Activated CD8-positive, alpha-beta memory T cell treated with anti-CD3 and anti-CD28 coated beads, Interleukin-2, amount 10 ng/mL, durations not matched to agents 7 days and 5 days (primary cell): ENCODE results near the gene PRDM1. TPM values are rescaled to one million over a fixed set of nuclear protein-coding genes. Genes with fewer than 3 reads are reported as not detected.

Experiments used
- ATAC-seq: fragments of 150-1000 bp; cut with Tn5 transposase; one replicate; pipeline ENCODE4 v1.10.0; 2021; ENCODE audit warnings: moderate library complexity
- CTCF ChIA-PET: fragments of 350-600 bp; sonication (Branson Sonifier 250); formaldehyde crosslinking; loops from one replicate; lab custom pipeline; 2021; ENCODE audit warnings: antibody characterized with exemption; lab: Charles Lee
- DNase-seq: peaks from one replicate; pipeline ENCODE4 v3.0.0-alpha.2; 2020
- H3K27ac Mint-ChIP-seq: one replicate; pipeline ENCODE4 v1.8.0; 2021; ENCODE audit warnings: mild to moderate bottlenecking, mixed read lengths
- H3K27me3 Mint-ChIP-seq: one replicate; pipeline ENCODE4 v1.8.0; 2021; ENCODE audit warnings: mixed read lengths
- H3K36me3 Mint-ChIP-seq: one replicate; pipeline ENCODE4 v1.8.0; 2021; ENCODE audit warnings: mild to moderate bottlenecking, mixed read lengths
- H3K4me1 Mint-ChIP-seq: one replicate; pipeline ENCODE4 v1.8.0; 2021; ENCODE audit warnings: mixed read lengths
- H3K4me3 Mint-ChIP-seq: one replicate; pipeline ENCODE4 v1.8.0; 2021; ENCODE audit warnings: mild to moderate bottlenecking, moderate library complexity, mixed read lengths
- H3K9me3 Mint-ChIP-seq: one replicate; pipeline ENCODE4 v1.8.0; 2022; ENCODE audit warnings: low read depth, mixed read lengths
- total RNA-seq, 2 experiments: library from RNA; stranded (reverse); gene quantifications; one replicate each; pipeline ENCODE4 v1.2.3, GENCODE V29; 2021

Gene PRDM1
- total RNA-seq, 2 experiments from 2014 or later = 97.1 to 132 TPM

DNA sequence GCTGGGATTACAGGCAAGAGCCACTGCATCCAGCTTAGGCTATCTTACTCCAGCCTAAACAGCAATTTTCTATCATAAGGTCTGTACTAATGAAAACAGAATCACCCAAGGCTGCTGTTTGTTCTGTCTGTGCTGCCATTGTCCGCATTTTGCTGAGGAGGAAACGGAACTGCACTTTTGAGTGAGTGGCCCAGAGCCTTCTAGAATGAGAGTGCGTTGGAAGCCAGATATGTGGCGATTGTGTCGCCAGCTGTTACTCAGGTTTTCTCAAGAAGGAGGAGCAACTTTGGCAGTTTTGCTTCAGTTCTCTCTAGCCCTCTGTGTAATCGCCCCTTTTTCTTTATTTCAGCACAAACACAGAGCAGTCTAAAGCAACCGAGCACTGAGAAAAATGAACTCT, 18.3 kb downstream of the PRDM1 start:
- peaks cover 96% of the 10 kb centered on the region for H3K36me3 Mint-ChIP-seq
- H3K4me3 Mint-ChIP-seq = no peak overlapping the region
- H3K4me1 Mint-ChIP-seq = peaks cover 85% of the 10 kb centered on the region
- ATAC-seq (no peak), DNase-seq (no peak)
- peak overlapping the region; percentile 35 for H3K27ac Mint-ChIP-seq
- H3K9me3 Mint-ChIP-seq = no peaks in the 10 kb centered on the region
- H3K27me3 Mint-ChIP-seq = no peaks in the 10 kb centered on the region
- CTCF ChIA-PET = interaction anchor here (1.3 to 2.3 kb wide), 5 partner anchors 7 to 119 kb away, joined by 3 to 13 read pairs (median 6); no protein-coding TSS in a partner anchor

DNA sequence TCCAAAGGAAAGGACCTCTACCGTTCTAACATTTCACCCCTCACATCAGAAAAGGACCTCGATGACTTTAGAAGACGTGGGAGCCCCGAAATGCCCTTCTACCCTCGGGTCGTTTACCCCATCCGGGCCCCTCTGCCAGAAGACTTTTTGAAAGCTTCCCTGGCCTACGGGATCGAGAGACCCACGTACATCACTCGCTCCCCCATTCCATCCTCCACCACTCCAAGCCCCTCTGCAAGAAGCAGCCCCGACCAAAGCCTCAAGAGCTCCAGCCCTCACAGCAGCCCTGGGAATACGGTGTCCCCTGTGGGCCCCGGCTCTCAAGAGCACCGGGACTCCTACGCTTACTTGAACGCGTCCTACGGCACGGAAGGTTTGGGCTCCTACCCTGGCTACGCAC, 18.8 kb downstream of the PRDM1 start:
- Mint-ChIP-seq H3K27me3 (no peaks in the 10 kb centered on the region), H3K4me3 (peak overlapping the region; percentile 30), H3K4me1 (peaks cover 88% of the 10 kb centered on the region), H3K36me3 (peaks cover 95% of the 10 kb centered on the region), H3K27ac (peak overlapping the region; percentile 35), H3K9me3 (no peaks in the 10 kb centered on the region)
- ATAC-seq (no peak), DNase-seq (no peak)
- CTCF ChIA-PET = interaction anchor here (1.3 to 1.4 kb wide), 2 partner anchors 36 to 119 kb away, joined by 3 to 5 read pairs; no protein-coding TSS in a partner anchor

GRCh38 chr6:106105493-106105892, 19.4 kb downstream of the PRDM1 start:
- Mint-ChIP-seq H3K4me1 (peaks cover 86% of the 10 kb centered on the region), H3K36me3 (peaks cover 93% of the 10 kb centered on the region), H3K4me3 (peak overlapping the region; percentile 30), H3K27me3 (no peaks in the 10 kb centered on the region), H3K9me3 (no peaks in the 10 kb centered on the region), H3K27ac (no peak overlapping the region)
- DNase-seq = no peak
- no peak for ATAC-seq
- CTCF ChIA-PET = interaction anchor here (1.3 to 1.4 kb wide), 2 partner anchors 35 to 118 kb away, joined by 3 to 5 read pairs; no protein-coding TSS in a partner anchor

DNA sequence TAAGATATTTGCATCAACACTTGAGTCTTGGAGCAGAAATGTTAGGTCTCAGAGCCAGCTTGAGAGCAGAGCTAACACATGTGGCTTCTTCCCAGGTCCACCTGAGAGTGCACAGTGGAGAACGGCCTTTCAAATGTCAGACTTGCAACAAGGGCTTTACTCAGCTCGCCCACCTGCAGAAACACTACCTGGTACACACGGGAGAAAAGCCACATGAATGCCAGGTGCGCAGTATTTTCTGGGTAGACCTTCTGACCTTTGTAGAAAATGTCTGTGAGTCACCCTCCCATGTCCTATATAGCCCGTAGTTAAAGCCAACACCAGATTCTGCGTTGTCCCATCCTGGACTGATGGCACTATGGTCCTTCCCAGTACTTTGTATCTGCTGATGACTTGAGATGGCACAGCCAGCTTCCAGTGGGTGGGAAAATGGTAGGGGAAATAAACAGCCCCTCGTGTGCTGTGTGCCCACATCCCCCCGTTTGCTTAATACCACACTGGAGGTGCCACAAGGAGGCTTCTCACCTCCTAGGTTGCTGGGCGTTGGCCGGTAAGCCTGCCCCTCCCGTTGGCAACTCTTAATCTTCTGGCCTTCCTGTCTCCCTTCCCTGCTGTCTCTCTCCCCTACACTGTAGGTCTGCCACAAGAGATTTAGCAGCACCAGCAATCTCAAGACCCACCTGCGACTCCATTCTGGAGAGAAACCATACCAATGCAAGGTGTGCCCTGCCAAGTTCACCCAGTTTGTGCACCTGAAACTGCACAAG, 20.3 kb downstream of the PRDM1 start:
- H3K27me3 Mint-ChIP-seq = no peaks in the 10 kb centered on the region
- H3K9me3 Mint-ChIP-seq = no peaks in the 10 kb centered on the region
- no peak for ATAC-seq
- peak overlapping the region; percentile 9 for H3K4me3 Mint-ChIP-seq
- H3K36me3 Mint-ChIP-seq = peaks cover 87% of the 10 kb centered on the region
- CTCF ChIA-PET = no interaction called here
- H3K4me1 Mint-ChIP-seq = peaks cover 85% of the 10 kb centered on the region
- peak overlapping the region; percentile 71 for H3K27ac Mint-ChIP-seq
- DNase-seq = no peak

- CTCF ChIA-PET = no interaction called here
These were observed 21.0 kb downstream of the PRDM1 start for GRCh38 chr6:106107043-106107613.

DNA sequence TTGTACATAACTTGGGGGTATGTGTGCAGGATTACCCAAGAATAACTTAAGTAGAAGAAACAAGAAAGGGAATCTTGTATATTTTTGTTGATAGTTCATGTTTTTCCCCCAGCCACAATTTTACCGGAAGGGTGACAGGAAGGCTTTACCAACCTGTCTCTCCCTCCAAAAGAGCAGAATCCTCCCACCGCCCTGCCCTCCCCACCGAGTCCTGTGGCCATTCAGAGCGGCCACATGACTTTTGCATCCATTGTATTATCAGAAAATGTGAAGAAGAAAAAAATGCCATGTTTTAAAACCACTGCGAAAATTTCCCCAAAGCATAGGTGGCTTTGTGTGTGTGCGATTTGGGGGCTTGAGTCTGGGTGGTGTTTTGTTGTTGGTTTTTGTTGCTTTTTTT, 22.0 kb downstream of the PRDM1 start:
- H3K36me3 Mint-ChIP-seq = peaks cover 71% of the 10 kb centered on the region
- no peaks in the 10 kb centered on the region for H3K9me3 Mint-ChIP-seq
- H3K4me3 Mint-ChIP-seq = no peak overlapping the region
- peaks cover 86% of the 10 kb centered on the region for H3K4me1 Mint-ChIP-seq
- DNase-seq (no peak), ATAC-seq (no peak)
- peak overlapping the region; percentile 45 for H3K27ac Mint-ChIP-seq
- H3K27me3 Mint-ChIP-seq = no peaks in the 10 kb centered on the region
- CTCF ChIA-PET = no interaction called here

More at GRCh38 chr6:106107043-106107613, 21.0 kb downstream of the PRDM1 start:
- Mint-ChIP-seq H3K9me3 (no peaks in the 10 kb centered on the region), H3K36me3 (peaks cover 80% of the 10 kb centered on the region), H3K27ac (peak overlapping the region; percentile 71), H3K4me3 (peak overlapping the region; percentile 9), H3K4me1 (peaks cover 86% of the 10 kb centered on the region), H3K27me3 (no peaks in the 10 kb centered on the region)
- no peak for DNase-seq
- no peak for ATAC-seq

- ATAC-seq = no peak
- CTCF ChIA-PET = interaction anchor here (0.7 kb wide), 1 partner anchor 10 kb away, joined by 3 read pairs; no protein-coding TSS in a partner anchor
- DNase-seq = no peak
- H3K27ac Mint-ChIP-seq = no peak overlapping the region
- peaks cover 86% of the 10 kb centered on the region for H3K4me1 Mint-ChIP-seq
- H3K36me3 Mint-ChIP-seq = peaks cover 62% of the 10 kb centered on the region
- no peaks in the 10 kb centered on the region for H3K9me3 Mint-ChIP-seq
- H3K4me3 Mint-ChIP-seq = no peak overlapping the region
- no peaks in the 10 kb centered on the region for H3K27me3 Mint-ChIP-seq
These were observed 22.9 kb downstream of the PRDM1 start for GRCh38 chr6:106109029-106109428.

- Mint-ChIP-seq H3K27me3 (no peaks in the 10 kb centered on the region), H3K9me3 (no peaks in the 10 kb centered on the region), H3K4me3 (no peak overlapping the region), H3K36me3 (peaks cover 51% of the 10 kb centered on the region), H3K4me1 (peaks cover 88% of the 10 kb centered on the region), H3K27ac (peak overlapping the region; percentile 32)
- no peak for ATAC-seq
- CTCF ChIA-PET = interaction anchor here (5.9 kb wide), 1 partner anchor 113 kb away, joined by 27 read pairs; no protein-coding TSS in a partner anchor
- DNase-seq = no peak
These were observed 24.2 kb downstream of the PRDM1 start for GRCh38 chr6:106110164-106110826.

DNA sequence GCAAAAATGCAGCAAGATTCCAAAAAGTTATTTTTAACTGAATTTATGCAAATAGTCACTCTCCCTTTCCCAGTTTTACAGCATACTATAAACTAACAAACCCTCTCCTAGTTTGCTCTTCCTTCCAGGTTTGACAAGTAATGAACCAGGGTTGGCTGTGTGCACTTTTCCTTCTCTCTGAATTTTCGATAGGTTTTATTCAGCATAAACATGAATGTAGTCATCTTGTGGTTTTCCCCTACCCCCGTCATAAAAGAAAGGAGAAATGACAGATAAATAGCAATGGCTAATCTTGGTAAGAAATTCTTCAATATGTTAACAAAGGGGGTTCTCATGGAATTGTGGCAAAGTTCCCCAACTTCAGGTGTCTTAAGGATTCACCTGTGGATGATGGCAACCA, 26.3 kb downstream of the PRDM1 start:
- no peaks in the 10 kb centered on the region for H3K27me3 Mint-ChIP-seq
- no peak for ATAC-seq
- peaks cover 29% of the 10 kb centered on the region for H3K36me3 Mint-ChIP-seq
- peak overlapping the region; percentile 72 for H3K27ac Mint-ChIP-seq
- CTCF ChIA-PET = interaction anchor here (0.7 to 5.9 kb wide), 10 partner anchors 9 to 111 kb away, joined by 3 to 27 read pairs (median 3); no protein-coding TSS in a partner anchor
- H3K9me3 Mint-ChIP-seq = no peaks in the 10 kb centered on the region
- H3K4me3 Mint-ChIP-seq = peak overlapping the region; percentile 17
- H3K4me1 Mint-ChIP-seq = peaks cover 88% of the 10 kb centered on the region
- no peak for DNase-seq

GRCh38 chr6:106113256-106113959, 27.3 kb downstream of the PRDM1 start:
- CTCF ChIA-PET = interaction anchor here (0.8 to 5.9 kb wide), 8 partner anchors 10 to 110 kb away, joined by 3 to 27 read pairs (median 4); no protein-coding TSS in a partner anchor
- Mint-ChIP-seq H3K27me3 (no peaks in the 10 kb centered on the region), H3K4me3 (peak overlapping the region; percentile 35), H3K4me1 (peaks cover 89% of the 10 kb centered on the region), H3K27ac (peak overlapping the region; percentile 96), H3K36me3 (peaks cover 21% of the 10 kb centered on the region), H3K9me3 (no peaks in the 10 kb centered on the region)
- DNase-seq = no peak
- no peak for ATAC-seq

- Mint-ChIP-seq H3K36me3 (peaks cover 22% of the 10 kb centered on the region), H3K27me3 (no peaks in the 10 kb centered on the region), H3K9me3 (no peaks in the 10 kb centered on the region), H3K4me3 (peak overlapping the region; percentile 59), H3K4me1 (peaks cover 92% of the 10 kb centered on the region), H3K27ac (peak overlapping the region; percentile 96)
- peak; percentile 91 for DNase-seq
- peak; percentile 82 for ATAC-seq
- CTCF ChIA-PET = interaction anchor here (1.0 to 5.9 kb wide), 8 partner anchors 11 to 109 kb away, joined by 3 to 27 read pairs (median 4); partner anchors contain the start of gene PRDM1
These were observed 28.4 kb downstream of the PRDM1 start for GRCh38 chr6:106114492-106114891.

- no peak for DNase-seq
- CTCF ChIA-PET = interaction anchor here (0.7 to 5.9 kb wide), 7 partner anchors 11 to 135 kb away, joined by 3 to 27 read pairs (median 5); no protein-coding TSS in a partner anchor
- Mint-ChIP-seq H3K4me1 (peaks cover 94% of the 10 kb centered on the region), H3K27ac (peak overlapping the region; percentile 96), H3K9me3 (no peaks in the 10 kb centered on the region), H3K36me3 (peaks cover 23% of the 10 kb centered on the region), H3K27me3 (no peaks in the 10 kb centered on the region), H3K4me3 (no peak overlapping the region)
- no peak for ATAC-seq
These were observed 29.1 kb downstream of the PRDM1 start for GRCh38 chr6:106115286-106115685.
